DND-41 (cell line): ENCODE results near the gene STK36.

Experiments used
- CTCF ChIP-seq: IDR thresholded peaks from 2 replicates; pipeline ENCODE4 v1.5.1; 2012; ENCODE audit warnings: borderline replicate concordance, low read length, moderate library complexity, mild to moderate bottlenecking; ENCODE audit not compliant: poor library complexity, severe bottlenecking; ENCODE audit errors: extremely low read depth
- EZH2 ChIP-seq: IDR thresholded peaks from 3 replicates; pipeline ENCODE4 v1.6.1; 2012; ENCODE audit warnings: borderline replicate concordance, low read depth, mild to moderate bottlenecking, moderate library complexity, low read length, inconsistent platforms; ENCODE audit not compliant: severe bottlenecking

DNA sequence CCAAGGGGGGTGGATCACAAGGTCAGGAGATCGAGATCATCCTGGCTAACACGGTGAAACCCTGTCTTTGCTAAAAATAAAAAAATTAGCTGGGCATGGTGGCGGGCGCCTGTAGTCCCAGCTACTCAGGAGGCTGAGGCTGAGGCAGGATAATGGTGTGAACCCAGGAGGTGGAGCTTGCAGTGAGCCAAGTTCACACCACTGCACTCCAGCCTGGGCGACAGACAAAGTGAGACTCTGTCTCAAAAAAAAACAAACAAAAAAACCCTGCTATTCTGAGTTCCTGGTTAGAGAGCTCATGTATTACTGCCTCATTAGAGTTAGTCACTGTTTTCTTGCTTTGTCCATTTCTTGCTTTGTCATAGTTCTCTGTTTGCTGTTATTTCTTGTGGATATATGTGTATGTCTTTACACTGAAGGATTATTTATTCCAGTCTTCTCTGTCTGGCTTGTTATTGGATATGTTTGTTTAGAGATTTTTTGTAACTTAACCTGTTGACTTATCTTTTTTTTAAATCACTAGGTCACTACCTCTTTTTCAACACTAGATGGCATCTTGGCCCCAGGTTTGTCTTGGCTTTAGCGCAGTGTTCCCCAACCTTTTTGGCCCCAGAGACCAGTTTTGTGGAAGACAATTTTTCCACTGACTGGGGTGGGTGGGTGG is 55.7 kb downstream of the STK36 start:
- TF ChIP-seq CTCF: peak; percentile 54
- no peak for TF ChIP-seq EZH2
